ENCODE results near the gene ABL2.

Gene ABL2

DNA sequence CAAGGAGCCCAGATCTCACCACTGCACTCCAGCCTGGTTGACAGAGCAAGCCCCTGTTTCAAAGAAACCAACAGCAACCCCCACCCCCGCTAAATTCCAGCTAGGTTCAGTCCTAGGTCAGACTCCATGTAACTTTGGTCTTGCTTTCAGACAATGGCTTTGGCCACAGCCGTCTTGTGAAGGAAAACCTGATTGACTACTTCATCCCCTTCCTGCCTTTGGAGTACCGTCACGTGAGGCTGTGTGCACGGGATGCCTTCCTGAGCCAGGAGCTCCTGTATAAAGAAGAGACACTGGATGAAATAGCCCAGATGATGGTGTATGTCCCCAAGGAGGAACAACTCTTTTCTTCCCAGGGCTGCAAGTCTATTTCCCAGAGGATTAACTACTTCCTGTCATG is 134.7 kb downstream of the ABL2 start:
- peak; percentile 28 for DNase-seq (ENCODE audit: low read depth, low spot score)

DNA sequence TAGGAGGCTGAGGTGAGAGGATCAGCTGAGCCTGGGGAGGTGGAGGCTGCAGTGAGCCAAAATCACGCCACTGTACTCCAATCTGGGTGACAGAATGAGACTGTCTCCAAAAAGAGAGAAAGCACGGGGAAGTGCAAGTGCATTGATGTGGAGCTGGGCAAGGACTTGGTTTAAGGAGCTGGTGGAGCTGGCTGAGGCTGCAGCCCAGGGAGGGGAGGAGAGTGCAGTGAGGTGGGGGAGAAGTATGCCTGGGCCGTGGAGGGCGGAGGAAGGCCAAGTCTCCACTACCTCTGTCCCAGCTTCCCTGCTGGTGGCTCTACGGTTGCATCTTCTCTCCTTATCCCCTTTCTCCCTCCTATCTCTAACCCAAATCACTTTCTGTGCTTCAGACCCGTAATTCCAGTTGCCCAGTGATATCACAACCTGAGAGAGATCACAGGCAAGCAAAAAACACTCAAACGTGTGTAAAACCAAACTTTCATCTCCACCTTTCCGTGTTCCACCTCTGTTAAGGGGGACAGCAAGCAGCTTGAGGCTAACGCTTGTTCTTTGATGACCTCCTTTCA is 136.5 kb downstream of the ABL2 start:
- DNase-seq (ENCODE audit: low read depth, low spot score), result no peak

- DNase-seq (ENCODE audit: low read depth, low spot score), result no peak
Observed at GRCh38 chr1:179091691-179092165, 137.7 kb downstream of the ABL2 start.

- no peak for DNase-seq (ENCODE audit: low read depth, low spot score)
Observed at GRCh38 chr1:179090923-179091322, 138.6 kb downstream of the ABL2 start.

- DNase-seq (ENCODE audit: low read depth, low spot score), result no peak
Observed at GRCh38 chr1:179090522-179090921, 139.0 kb downstream of the ABL2 start.

GRCh38 chr1:179089827-179090482 is 139.5 kb downstream of the ABL2 start:
- no peak for DNase-seq (ENCODE audit: low read depth, low spot score)

- DNase-seq (ENCODE audit: low read depth, low spot score), result peak; percentile 83
Observed at GRCh38 chr1:179087665-179088064, 141.8 kb downstream of the ABL2 start.

DNA sequence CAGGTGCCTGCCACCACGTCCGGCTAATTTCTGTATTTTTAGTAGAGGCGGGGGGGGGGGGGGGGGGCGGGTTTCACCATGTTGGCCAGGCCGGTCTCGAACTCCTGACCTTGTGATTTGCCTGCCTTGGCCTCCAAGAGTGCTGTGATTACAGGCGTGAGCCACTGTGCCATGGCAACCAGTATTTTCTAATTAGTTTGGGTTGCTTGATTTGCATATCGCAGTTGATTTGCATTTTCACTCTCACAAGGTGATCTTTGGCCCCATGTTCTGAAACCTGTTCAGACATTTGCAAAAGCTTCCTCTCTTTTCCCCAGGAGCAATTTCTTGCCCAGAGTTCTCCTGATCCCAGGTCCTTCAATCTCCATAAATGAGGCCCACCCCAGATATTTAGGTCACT is 145.9 kb downstream of the ABL2 start:
- DNase-seq (ENCODE audit: low read depth, low spot score), result no peak

DNA sequence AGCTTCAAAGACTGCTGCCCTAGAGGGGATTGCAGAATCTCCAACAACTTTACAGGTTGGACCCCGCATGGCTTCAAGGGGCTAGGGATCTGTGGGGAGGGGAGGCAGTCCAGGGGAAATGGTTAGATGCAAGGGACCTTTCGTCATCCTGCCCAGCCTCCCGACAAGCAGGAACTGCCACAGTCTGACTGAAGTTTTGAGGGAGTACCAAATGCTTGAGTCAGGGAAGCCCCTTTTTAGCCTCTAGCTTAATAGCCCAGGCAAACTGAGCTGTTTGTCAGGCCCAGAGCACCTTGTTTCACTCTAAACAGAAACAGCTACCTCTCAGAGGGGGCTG is 146.5 kb downstream of the ABL2 start:
- no peak for DNase-seq (ENCODE audit: low read depth, low spot score)

DNA sequence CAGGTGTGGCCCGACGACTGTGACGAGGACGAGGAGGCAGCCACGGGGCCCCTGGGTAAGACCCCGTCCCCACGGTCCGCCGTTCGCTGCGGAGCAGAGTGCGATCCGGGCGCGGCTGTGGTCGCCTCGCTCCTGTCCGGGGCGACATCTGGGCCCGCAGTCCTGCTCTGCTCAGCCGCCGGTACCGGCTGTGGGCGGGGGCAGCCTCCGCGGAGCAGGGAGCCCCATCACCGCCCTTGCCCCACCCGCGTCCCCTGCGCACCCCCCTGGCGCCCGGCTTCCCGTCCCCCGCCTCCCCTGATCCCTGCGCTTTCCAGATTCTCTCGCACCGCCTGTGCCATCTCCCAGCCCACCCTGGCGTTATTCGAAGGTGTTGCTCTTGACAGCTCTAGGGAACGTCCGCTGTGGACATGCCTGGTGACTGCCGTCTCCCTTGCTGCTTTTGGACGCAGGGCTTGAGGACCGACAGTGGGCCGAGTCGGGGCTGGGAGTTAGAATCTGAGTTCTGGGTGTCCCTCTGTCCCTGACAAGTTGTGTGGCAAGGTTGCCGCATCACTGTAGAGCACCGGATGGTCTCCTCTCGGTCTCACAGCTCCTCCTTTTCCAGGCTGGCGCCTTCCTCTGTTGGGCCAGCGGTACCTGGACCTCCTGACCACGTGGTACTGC is 147.0 kb downstream of the ABL2 start:
- DNase-seq (ENCODE audit: low read depth, low spot score), result peak; percentile 60

DNA sequence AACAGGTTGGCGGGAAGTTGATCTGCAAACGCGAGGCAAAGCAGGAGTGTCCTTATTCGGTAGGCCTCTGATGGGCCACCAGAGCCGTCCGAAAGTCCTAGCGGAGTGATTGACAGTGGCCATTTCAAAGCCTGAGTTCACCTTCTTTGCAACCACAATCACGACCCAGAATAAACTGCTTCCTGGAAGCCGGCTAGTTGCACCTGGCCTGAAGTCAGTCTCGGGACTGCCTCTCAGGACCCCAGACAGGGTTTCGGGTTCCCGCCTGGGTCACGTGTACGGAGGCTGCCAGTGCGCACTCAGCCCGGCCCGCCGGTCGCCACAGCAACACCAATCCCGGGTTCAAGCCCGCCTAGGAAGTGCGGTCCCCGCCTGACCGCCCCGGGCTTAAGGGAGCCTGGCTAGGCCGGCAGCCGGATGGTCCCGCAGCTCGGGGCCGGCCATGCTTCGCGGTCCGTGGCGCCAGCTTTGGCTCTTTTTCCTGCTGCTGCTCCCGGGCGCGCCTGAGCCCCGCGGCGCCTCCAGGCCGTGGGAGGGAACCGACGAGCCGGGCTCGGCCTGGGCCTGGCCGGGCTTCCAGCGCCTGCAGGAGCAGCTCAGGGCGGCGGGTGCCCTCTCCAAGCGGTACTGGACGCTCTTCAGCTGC is 147.7 kb downstream of the ABL2 start, which contains the start of gene TOR3A:
Gene TOR3A (plus strand): TSS at position 384 of the 646 bp plus-strand sequence. CDS start 59 bp downstream, at position 443.
- peak; percentile 97 for DNase-seq (ENCODE audit: low read depth, low spot score)

DNA sequence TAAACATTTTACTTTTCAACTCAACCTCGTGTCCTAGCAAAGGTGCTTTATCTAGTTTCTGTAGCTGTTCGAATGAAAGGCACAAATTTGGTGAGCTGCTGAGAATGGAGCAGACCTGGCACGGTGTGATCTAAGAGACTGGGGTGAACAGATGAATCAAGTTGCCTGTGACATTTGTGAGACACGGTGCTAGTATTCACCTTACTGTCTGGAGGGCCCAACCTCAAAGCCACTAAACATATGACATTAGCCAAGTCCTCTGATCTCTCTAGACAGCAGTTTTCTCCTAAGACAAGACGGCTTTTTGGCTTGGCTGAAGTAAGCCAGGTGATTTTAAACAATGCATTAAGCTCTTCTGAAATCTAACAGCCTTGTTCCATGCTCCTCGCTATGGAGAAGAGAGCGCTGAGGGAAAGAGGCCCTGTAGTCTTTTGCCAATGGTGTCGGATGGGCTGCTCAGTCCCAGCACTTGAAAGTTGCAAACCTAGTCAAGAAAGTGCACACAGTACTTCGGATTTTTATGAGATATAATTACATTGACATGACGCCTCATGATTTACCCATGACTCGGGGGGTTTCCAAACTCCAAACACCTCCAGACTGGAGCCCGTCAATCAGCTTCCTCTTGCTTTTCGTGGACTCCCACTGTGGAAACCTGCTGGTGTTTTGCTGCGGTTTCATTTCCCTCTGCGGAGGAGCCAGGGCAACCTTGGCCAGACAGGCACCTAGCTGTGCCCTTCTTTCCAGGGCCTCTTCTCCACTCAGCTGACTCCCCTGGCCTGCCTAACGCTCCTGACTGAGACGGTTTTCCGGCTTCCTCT is 148.4 kb downstream of the ABL2 start:
- DNase-seq (ENCODE audit: low read depth, low spot score), result no peak

DNA sequence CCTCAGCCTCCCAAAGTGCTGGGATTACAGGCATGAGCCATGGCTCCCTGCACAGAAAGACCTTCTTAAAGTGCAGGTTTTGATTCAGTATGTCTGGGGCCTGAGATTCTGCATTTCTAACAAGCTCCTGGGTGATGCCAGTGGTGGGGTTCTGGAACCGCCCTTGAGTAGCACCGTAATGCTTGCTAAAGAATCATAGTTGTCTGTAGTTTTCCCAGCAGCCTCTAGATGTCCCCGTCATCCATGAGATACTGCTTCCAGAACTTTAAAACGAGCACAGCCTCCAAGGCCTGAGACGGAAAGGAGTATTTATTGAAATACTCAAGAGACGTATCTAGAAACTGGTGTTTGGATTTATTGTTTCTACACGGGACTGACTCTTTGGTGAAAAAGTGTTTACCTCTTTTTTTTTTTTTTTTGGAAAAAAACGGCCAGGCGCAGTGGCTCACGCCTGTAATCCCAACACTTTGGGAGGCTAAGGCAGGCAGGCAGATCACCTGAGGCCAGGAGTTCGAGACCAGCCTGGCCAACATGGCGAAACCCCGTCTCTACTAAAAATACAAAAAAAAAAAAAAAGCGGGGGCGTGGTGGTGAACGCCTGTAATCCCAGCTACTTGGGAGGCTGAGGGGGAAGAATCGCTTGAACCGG is 150.2 kb downstream of the ABL2 start:
- DNase-seq (ENCODE audit: low read depth, low spot score), result peak; percentile 52

- no peak for DNase-seq (ENCODE audit: low read depth, low spot score)
Observed at GRCh38 chr1:179077396-179077795, 152.1 kb downstream of the ABL2 start.

- DNase-seq (ENCODE audit: low read depth, low spot score), result no peak
Observed at GRCh38 chr1:179066471-179066870, 163.0 kb downstream of the ABL2 start.

- no peak for DNase-seq (ENCODE audit: low read depth, low spot score)
Observed at GRCh38 chr1:179061360-179062282, 167.9 kb downstream of the ABL2 start.

- no peak for DNase-seq (ENCODE audit: low read depth, low spot score)
Observed at GRCh38 chr1:179058487-179059483, 170.7 kb downstream of the ABL2 start.

- DNase-seq (ENCODE audit: low read depth, low spot score), result no peak
Observed at GRCh38 chr1:179055937-179056336, 173.5 kb downstream of the ABL2 start.

DNA sequence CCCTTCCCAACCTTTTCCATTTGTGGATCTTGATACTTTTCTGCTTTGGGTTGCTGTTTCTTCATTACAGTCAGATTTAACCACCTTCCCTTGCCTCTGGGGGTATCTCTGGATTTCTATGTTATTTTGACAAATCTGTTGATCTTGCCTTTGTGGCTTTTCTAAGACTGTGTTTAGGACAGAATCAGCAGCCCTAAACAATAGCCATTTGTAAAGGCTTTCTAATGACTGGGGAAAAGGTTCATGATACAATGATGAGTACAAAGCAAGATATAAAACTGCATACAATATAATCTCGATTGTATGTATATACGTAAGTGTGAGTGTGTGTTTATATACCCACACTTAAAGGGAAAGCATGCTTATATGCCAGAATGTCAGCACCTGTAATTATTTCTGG is 176.0 kb downstream of the ABL2 start:
- DNase-seq (ENCODE audit: low read depth, low spot score), result no peak
